HG03045 (cell line): Measurements from ENCODE around the gene PRKCA.

Source experiments
- ATAC-seq: cut with Tn5 transposase; IDR thresholded peaks from one replicate; pipeline ENCODE4 v1.9.1; 2021; ENCODE audit warnings: mild to moderate bottlenecking, moderate library complexity; ENCODE audit not compliant: unreplicated experiment

Gene PRKCA

DNA sequence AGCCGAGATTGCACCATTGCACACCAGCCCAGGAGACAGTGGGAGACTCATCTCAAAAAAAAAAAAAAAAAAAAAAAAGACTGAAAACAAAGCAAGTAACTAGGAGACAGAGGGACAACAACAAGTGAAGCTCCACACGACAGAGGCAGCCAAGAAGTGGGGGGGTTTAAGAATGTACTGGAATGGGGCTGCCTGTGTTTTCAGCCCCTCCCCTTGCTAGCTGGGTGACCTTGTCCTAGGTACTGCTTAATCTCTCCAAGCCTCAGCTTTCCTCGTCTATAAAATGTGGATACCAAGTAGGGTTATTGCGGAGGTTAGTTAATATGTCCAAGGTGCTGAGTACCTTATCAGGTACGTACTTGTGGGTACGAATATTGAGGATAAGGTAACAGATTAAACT is 368.7 kb downstream of the PRKCA start:
- no peak for ATAC-seq

- ATAC-seq, result no peak
Observed at GRCh38 chr17:66673668-66674276, 371.4 kb downstream of the PRKCA start.

DNA sequence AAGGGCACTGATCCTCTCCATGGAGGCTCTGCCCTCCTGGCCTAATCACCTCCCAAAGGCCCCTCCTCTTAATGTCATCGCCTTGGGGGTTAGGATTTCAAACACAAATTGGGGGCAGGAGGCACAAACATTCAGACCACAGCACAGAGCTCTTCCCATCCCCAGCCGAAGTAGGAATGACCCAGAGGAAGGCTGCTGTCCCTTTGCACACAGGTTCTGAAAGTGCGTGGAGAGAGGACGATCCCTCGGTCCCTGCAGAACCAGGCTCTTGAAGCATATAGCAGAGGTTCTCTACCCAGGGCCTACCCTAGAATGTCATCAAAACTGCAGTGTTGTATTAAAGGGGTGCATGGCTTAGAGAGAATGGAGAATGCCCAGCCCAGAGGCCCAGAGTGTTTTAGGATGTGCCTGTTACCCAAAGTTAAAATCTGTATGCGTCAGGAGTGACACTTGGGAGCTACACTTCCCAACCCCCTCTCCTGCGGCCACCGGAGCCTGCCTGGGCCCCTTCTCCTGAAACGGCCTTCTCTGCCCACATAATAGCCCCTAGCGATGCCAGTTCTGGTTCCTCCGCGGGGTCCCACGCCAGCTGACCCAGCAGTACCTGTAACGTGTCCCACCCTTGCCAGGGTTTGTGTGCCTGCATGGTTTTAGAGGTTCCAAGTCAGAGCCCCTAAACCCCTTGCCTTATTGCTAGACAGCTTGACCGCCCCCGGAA is 373.0 kb downstream of the PRKCA start:
- ATAC-seq, result no peak

- ATAC-seq, result no peak
Observed at GRCh38 chr17:66675991-66676371, 373.6 kb downstream of the PRKCA start.

- ATAC-seq, result no peak
Observed at GRCh38 chr17:66676421-66676820, 374.0 kb downstream of the PRKCA start.

DNA sequence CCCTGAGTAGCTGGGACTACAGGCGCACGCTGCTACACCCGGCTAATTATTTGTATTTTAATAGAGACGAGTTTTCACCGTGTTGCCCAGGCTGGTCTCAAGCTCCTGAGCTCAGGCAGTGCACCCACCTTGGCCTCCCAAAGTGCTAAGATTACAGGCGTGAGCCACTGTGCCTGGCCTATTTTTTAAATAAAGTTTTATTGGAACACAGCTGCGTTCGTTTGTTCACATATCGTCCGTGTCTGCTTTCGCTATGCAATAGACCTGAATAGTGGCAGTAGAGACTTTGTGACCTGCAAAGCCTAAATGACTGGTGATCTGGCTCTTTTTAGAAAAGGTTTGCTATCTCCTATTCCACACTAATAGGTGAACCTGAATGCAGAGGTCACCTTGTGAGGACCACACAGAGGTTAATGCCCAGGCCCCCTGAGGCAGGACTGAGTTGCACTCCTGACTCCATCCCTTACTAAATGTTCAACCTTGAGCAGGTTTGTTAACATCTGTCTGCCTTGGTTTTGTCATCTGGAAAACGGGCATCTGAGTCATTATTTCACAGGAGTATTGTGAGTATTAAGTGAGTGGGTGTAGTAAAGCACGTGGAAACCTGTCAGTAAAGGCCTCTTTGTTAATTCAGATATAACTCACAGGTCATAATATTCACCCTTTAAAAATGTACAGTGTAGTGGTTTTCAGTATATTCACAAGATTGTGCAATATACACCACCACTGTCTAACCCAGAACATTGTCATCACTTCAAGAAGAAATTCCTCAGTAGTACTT is 375.0 kb downstream of the PRKCA start:
- ATAC-seq, result no peak

- ATAC-seq, result no peak
Observed at GRCh38 chr17:66678061-66678460, 375.6 kb downstream of the PRKCA start.

- no peak for ATAC-seq
Observed at GRCh38 chr17:66678827-66679226, 376.4 kb downstream of the PRKCA start.

- ATAC-seq, result no peak
Observed at GRCh38 chr17:66679631-66680517, 377.5 kb downstream of the PRKCA start.

DNA sequence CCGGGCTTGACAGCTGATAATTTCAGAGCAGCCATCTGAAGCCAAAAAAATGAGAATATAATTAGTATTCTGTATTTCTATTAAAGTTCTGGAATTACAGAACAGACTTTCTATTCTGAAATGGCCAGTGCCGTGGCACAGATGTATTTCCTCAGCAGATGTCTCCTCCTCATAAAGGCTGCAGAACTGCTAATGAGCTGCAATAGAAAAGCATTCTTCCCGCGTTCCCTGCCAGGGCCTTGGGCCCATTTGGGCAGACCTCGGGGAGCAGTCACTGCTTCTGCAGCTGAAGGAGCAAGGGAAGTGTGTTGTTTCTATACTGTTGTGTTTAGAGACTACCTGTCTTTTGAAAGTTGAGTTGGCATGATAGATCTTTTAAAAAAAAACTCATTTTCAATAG is 379.9 kb downstream of the PRKCA start:
- ATAC-seq, result no peak

GRCh38 chr17:66684261-66684660 is 381.8 kb downstream of the PRKCA start:
- no peak for ATAC-seq

GRCh38 chr17:66684731-66685130 is 382.3 kb downstream of the PRKCA start:
- no peak for ATAC-seq

GRCh38 chr17:66686601-66687000 is 384.2 kb downstream of the PRKCA start:
- no peak for ATAC-seq

- ATAC-seq, result no peak
Observed at GRCh38 chr17:66687570-66688284, 385.3 kb downstream of the PRKCA start.

DNA sequence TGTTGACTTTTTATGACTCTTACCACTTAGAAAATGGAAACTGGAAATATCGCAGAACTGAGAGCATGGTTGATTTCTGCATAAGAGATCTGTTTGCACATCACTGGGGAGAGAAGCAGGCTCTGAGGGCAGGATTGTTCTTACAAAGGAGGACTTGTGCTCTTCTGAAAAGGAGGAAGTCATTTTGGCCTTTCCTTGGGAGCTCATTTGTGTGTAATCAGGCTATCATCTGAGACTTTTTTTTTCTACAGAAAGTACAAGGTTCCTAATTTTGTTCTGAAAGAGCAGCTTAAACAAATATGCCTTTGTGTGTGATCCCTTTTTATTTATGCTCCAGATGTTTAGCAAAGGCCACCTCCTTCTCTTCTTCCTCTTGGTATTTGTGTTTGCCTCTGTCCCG is 386.8 kb downstream of the PRKCA start:
- no peak for ATAC-seq

DNA sequence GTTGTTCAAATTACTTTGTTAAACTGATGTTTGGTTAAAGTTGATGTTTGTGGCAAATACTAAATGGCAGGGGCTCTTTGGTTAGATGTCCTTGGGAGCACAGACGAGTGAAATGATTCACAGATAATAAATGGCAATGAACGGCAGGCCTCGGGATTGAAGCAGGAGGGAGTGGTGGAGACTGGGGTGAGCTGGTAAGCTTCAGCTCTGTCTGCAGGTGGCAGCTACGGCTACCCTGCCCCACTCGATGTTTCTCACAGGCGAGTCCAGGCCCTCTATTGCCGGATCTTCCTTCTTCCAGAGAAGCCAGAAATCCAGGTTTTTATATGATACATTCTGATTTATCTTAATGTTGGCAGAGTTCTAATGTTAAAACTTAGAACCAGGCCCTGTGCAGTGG is 387.8 kb downstream of the PRKCA start:
- ATAC-seq, result no peak

- no peak for ATAC-seq
Observed at GRCh38 chr17:66691644-66692420, 389.4 kb downstream of the PRKCA start.

GRCh38 chr17:66692421-66692690 is 389.9 kb downstream of the PRKCA start:
- no peak for ATAC-seq

DNA sequence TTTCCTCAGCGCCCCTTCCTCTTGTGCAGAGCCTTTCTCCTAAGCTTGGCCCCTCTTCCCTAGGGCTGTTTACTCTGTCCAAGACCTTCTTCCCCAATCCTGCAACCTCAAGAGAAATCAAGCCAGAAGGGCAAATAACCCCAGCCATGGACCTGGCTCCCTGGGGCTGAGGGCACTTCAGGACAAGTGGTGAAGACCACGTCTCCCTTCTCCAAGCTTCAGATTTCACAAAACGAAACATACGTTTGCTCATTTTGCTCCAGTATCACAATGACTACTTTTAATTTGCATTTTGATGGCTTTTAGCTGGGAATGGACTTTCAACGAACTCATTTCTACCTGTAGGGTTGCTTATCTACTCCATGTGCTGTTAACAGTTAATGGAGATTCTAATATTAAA is 392.7 kb downstream of the PRKCA start:
- ATAC-seq, result no peak

DNA sequence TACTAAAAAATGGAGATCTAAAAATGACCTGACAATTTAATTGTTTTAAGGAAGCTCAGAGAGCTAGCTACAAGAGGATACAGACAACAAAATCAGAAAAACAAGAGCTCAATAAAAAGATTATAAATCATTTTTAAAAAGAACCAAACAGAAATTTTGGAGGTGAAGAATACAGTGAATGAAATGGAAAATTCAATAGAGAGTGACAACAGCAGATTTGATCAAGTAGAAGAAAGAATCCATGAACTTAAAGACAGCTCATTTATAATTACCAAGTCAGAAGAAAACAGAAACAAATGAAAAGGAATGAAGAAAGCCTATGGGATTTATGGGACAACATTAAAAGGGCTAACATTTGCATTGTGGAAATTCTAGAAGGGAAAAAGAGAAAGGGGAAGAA is 395.9 kb downstream of the PRKCA start:
- no peak for ATAC-seq
